HG03045 (cell line): ENCODE data around the gene NDE1.
"Not testable (repeated sequence)": the region's sequence is repeated elsewhere in the genome, so short reads cannot be mapped to it uniquely, and the experiment has no call there.

Experiments
- ATAC-seq: cut with Tn5 transposase; IDR thresholded peaks from one replicate; pipeline ENCODE4 v1.9.1; 2021; ENCODE audit warnings: mild to moderate bottlenecking, moderate library complexity; ENCODE audit not compliant: unreplicated experiment

The NDE1 gene

DNA sequence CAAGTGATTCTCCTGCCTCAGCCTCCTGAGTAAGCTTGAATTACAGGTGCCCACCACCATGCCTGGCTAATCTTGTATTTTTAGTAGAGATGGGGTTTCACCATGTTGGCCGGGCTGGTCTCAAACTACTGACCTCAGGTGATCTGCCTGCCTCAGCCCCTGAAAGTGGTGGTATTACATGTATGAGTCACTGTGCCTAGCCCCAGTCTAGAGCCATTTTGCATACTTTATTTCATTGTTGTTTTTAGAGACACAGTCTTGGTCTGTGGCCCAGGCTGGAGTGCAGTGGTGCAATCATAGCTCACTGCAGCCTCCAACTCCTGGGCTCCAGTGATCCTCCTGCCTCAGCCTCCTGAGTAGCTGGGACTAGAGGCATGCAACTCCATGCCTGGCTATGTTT, 42.5 kb downstream of the NDE1 start:
- ATAC-seq: not testable (repeated sequence)

DNA sequence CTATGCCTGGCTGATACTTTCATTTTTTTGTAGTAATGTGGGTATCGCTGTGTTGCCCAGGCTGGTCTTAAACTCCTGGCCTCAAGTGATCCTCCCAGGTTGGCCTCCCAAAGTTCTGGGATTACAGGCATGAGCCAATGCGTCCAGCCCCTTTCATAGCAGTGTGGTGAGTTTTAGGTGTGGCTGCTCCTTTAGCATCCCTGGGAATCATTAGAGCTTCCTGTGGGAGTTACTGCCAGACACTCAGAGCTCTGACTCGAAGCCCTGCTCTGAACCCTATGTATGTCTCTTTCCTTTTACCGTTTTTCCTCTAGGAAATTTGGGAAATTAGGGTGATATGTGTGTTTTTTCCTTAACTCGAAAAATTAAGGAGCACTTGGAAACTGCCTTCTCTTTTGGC, 44.5 kb downstream of the NDE1 start:
- ATAC-seq: no peak

DNA sequence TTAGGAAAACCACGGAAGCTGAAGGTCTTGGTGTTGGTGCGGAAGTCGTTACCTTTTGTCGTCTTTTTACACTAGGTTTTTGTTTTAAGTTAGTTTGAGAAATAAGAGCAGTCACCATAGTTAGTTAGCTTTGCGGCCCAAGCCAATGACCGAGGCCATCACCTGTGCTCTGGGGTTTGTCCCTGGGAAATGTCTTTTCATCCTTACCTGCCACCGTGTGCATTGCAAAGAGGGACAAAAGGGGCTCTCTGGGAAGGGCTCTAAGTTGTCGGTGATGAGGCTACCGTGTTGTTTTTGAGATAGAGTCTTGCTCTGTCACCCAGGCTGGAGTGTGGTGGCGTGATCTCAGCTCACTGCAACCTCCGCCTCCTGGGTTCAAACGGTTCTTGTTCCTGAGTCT, 49.8 kb downstream of the NDE1 start:
- ATAC-seq: no peak

DNA sequence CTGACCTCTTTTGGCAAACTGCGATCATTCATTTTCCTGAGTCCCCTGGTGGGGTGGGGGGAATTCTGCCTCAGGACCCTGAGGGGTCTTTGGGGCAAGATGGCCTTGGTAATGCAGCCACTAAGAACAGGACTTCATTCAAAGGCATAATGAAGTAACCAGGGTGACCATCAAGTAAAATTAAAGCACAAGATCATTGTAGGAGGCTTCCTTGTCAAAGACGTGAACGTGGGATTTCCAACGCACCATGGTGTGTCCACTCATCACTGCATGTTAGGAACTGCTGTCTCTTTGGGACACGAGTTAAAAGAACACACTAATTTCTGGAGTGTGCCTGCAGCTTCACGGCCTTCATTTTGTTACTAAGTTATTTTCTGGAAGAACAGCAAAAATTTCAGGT, 51.3 kb downstream of the NDE1 start:
- no peak for ATAC-seq

DNA sequence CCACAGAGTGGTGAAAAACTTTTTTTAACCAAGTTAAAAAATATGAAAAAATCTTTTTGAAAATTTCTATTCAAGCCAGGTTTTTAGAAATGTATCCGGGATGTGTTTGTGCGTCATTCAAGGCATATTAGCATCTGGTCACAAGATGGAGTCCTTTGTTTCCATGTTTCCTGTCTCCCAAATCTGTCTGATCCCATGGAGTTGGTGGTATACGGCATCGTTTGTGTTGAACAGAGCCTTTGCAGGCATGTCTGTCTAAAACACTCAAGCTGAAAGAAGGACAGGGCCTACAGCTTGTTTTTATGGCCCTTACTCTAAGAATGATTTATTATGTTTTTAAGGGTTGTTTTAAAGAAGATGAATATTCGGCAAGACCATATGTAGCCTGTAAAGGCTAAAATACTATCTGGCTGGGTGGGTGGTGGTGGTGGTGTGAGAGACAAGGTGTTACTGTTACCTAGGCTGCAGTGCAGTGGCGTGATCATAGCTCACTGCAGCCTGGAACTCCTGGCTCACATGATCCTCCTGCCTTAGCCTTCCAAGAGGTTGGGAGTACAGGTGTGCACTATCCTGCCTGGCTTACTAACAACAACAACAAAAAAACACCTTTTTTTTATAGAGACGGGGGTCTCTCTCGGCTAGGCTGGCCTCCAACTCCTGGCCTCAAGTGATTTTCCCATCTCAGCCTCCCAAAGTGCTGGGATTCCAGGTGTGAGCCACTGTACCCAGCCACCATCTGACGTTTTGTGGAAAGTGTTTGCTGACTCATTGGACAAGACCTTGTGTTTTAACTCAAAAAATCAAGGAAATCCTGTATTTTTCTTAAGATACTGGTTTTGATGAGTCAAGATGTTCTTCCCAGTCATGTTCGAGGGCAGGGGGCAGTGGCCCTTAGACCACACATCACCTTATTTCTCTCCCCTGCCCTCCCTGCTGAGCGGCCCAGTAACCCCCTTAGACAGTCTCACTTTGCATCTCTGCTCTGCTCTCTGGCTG, 52.2 kb downstream of the NDE1 start:
- ATAC-seq: no peak

DNA sequence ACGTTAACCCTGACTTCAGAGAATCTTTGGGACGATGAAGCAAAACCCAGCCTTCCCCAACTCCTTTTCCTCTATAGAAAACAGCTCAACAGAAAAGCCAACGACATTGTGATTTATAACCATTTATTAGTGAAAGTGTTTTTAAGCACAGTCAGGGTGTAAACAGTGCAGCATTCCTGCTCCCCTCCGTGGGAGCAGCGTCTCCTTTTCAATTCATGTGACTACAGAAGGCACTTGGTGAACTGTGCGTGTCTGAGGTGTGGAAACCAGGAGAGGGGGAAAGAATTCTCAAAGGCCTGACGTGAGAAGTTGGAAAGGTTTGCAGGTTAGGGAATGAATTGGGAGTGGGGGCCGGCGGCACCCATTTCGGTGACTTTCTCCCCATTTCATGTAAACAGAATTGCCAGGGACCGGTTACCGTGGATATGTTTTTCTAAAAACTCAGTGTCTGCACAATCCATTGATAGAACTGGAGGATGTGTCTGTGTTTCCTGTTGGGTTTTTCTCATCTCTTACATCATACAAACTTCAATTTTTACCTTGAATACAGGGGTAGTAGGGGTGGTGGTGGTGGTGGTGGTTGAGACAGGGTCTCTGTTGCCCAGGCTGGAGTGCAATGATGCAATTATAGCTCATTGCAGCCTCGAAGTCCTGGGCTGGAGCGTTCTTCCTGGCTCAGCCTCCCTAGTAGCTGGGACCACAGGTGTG, 53.1 kb downstream of the NDE1 start:
- ATAC-seq: no peak

DNA sequence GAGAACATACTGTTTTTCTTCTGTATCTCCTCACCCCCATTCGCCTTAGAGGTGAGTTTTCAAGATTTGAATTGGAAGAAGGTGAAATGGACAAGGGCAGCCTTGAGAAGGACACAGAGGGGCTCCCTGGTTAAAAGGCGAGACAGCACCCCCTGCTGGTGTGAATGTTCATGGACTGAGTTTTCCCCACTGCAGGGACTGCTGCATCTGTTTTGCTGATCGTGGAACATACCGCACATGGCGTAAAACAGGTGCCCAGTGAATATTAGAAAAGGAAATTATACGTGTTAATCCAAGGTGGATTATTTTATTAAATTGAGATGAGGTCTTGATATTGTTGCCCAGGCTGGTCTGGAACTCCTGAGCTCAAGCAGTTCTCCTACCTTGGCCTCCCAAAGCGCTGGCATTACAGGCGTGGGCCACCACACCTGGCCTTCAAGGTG, 54.5 kb downstream of the NDE1 start:
- no peak for ATAC-seq

DNA sequence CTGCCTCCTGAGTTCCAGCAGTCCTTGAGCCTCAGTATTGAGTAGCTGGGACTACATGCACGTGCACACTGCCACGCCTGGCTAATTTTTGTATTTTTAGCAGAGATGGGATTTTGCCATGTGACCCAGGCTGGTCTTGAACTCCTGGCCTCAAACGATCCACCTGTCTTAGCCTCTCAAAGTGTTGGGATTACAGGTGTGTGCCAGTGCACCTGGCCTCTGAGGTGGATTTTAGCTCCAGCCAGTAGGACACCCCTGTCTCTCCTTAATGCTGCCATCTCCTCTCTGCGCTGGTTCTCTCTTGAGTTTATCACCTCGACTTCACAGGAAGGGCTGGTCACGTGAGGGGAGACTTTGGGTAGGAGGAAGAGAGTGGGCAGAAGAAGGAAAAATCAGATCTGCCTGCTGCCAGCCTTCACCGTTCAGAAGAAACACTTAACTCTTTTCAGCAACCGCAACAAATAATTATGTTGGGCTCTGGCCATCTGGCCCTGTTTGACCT, 55.1 kb downstream of the NDE1 start:
- ATAC-seq: no peak

DNA sequence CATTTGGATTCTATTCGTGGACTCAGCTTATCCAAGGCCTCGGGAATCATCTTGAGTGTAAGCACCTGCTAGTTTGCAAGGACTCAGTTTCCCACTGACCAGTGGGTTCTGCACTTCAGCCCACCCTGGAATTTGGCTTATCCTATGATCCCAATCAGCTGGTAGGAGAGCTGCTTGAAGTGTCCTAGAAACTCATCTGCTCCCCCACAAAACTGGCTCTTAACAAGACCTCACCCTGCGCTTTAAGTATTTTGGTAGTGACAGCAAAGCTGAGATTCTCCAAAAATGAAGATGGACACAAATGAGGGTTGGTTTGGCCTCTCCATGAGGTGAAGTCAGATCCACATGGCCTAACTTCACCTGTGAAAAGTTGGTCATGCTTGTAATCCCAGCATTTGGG, 57.3 kb downstream of the NDE1 start:
- ATAC-seq: no peak

DNA sequence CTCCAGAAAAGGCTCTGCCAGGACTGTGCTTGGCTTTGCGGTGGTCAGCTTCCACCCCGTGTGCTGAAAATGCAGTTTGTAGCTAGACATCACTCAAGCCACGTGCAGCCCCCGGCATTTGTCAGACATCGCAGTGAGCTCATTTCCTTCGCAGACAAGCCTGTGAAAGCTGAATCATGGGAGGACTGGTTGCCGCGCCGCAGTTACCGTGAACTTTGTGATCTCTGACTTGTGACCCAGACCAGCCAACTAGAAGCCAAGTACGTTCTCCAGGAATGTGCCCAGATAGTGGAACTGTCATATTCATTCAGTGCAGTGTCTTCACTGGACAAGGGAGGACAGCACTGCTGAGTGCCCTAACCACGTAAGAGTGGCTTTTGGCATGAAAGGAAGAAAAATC, 58.1 kb downstream of the NDE1 start:
- no peak for ATAC-seq

DNA sequence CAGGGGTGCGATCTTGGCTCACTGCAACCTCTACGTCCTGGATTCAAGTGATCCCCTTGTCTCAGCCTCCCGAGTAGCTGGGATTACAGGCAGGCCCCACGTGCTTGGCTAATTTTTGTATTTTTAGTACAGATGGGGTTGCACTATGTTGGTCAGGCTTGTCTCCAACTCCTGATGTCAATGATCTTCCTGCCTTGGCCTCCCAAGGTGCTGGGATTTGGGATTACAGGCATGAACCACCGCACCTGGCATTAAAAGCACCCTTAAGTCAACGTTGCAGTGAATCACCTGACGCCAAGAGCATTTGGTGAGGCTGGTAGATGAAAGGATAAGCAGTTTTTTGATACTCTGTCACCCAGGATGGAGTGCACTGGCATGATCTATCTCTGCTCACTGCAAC, 59.0 kb downstream of the NDE1 start:
- no peak for ATAC-seq

DNA sequence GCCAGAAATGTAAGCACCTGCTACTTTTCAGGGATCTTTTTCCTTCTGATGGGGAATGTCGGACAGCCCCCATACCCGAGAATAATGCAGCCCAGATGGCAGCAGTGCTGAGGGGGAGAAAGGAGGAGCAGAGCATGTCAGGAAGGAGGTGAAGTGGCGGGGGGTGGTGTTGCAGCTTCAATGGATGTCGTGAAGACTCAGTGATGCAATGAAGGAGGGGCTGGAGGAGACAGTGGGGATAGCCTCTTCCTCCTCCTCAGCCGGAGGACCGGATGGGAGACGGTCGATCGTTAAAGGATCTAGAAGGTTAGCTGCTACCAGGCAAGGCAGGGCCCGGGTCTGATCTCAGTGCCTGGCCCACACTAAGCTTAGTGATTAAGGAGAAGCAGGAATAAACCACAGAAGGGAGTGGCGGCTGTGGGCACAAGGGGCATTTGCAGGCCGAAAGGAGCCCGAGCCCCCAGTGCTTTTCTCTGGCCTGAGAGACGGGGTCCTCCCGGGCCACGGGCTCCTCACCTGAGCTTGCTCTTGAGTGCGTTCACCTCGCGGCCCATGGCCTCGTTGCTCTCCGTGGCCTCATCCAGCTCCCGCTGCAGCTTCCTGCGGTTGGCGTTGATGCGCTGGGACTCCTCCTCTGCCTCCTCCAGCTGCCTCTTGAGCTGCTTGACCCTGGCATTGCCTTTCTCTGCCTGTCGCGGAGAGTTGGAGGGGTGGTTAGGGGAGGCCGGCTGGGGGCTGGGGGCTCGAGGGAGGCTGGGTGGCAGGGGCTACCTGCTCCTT, 64.5 kb downstream of the NDE1 start:
- ATAC-seq: no peak

DNA sequence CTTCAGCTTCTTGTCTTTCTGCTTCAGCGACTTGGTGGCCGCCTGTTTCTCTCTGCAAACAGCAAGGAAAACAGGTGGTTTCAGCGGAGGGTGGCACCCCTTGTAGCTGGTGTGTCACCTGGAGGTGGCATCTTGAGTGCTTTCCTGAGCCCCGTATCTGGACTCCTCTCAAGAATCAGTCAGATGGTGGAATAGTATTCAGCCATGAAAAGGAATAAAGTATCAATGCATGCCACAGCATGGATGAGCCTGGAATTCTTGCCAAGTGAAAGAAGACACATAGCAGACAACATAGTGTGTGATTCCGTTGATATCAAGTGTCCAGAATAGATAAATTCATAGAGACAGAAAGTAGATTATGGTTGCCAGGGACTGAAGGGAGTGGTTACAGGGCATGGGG, 65.2 kb downstream of the NDE1 start:
- no peak for ATAC-seq

DNA sequence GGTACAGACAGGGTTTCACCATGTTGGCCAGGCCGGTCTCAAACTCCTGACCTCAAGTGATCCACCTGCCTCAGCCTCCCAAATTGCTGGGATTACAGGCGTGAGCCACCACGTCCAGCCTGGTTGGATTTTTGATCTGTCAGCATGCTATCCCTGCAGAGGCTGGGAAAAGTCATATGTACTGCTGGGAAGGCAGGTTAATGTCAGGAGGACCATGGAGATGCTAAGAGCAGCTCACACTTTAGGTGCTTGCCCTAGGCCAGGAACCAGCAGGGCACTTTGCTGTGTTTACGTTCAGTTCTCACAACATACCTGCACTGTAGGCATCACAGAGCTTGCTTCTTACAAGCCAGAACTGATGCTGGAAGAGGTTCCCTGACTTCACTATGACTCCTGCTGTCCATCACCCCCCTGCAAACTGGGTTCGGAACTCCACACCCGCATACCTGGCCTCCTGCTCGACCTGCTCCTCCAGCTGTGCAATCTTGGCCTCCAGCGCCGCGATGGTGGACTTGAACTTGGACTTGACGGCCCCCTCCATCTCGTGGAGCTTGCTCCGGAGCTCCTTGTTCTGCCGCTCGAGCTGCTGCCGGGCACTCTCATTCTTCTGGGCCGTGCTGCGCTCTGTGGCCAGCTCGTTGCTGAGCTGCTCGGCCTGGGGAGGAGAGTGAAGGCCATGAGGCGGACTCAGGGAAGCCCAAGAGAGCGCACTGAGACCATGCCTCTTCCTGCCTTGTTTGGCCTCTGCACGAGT, 66.8 kb downstream of the NDE1 start:
- ATAC-seq: no peak

DNA sequence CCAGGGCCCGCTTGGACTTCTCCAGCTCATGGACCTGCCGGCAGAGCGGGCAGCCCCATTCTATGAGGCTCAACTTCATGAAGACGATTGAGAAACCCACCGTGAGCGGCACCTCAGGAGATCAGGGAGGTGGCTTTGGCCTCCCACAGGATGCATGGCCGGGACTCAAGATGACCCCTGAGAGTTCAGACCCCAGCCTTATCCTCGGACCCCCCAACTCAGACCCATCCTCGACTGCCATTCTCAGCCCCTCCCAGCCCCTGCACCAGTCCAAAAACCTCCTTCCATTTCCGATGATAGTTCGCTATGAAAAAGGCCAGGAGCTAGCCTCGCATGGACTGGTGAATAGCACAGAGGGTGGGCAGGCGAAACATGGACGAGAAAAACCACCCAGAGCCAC, 71.0 kb downstream of the NDE1 start:
- ATAC-seq: no peak

DNA sequence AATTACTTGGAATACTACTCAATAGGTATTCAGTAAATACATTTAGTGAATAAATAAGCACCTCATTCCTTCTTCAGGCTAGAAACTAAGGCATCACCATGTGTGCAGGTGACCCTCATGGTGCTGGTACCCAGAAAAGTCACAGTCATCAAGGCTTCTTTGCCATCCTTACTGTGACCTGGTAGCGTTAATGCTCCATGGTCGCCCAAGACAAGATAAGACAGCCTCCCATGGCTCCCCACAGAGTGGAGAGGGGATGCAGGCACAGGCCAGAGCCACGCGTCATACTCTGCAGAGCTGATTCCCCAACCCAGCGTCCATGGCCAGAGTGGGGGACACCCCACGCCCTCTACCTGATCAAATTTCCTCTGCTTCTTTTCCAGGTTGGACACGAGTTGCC, 73.8 kb downstream of the NDE1 start:
- no peak for ATAC-seq

DNA sequence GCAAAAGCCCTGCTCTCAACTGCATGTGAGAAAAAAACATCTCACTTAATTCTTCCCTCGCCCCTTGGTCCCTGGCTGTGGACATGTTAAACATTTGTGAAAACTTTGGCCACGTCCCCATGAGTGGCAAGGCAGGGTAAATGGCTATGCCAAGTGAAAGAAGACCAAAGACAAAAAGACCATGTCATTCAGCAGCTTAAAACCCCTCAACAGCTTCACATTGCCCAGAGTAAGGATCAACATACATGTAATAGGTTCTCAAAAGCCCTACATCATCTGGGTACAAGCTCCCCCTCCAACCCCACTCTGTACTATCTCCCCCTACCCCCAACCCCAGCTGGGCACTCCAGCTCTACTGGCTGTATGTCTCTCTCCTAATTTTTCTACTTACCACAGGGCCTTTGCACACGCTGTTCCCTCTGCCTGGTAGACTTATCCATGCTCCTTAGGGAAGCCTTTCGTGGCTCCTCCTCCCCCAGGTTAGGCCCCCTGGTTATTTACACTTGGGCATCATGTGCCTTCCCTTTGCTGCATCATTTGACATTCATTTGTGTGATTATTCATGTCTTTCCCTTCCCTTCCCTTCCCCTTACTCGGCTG, 75.7 kb downstream of the NDE1 start:
- ATAC-seq: no peak

DNA sequence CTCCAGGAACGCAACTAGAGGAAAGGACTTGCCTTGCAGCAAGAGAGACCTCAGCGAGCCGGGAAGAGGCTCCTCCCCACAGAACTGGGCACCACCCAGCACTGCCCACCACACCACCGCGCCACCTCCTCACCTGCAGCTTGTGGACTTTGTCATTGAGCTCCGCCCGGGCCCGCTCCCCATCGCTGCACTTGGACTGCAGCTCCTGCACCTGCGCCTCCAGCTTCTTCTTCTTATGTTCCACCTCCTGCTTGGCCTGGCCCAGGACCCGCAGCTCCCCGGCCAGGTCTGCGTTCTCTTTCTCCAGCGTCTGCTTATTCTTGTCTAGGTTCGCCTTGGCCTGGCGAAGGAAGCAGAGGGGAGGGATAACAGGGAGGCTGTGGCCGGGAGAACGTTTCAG, 76.7 kb downstream of the NDE1 start:
- no peak for ATAC-seq

DNA sequence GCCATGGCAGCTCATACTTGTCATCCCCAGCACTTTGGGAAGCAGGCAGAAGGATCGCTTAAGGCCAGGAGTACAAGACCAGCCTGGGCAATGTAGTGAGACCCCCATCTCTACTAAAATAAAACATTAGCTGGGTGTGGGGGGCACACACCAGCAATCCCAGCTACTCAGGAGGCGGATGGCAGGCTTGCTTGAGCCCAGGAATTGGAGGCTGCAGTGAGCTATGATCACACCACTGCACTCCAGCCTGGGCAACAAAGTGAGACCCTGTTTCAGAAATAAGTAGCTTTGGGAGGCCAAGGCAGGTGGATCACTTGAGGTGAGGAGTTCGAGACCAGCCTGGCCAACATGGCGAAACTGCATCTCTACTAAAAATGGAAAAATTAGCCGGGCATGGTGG, 77.7 kb downstream of the NDE1 start:
- not testable (repeated sequence) for ATAC-seq

DNA sequence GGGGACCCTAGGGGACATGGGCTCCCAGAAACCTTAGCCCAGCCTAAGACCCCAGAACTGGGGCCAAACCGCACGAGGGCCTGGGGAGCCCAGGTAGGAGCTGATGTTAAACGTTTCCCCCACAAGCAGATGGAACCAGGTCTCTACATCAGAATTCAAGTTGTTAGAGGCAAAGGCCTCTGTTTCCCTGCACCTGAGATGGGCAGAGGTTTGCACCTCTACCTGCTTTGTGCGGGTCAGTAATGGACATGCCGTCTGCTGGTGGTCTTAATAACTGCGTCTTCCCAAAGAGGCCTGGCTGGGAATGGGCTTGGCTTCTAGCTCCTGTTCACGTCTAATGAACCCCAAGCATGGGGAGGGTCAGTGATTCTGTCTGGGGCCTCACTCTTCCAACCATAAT, 79.1 kb downstream of the NDE1 start:
- ATAC-seq: no peak
